BLaER1 treated with 17β-estradiol and CSF1 and Interleukin-3, amounts not matched to agents 10 nM and 100 nM (cell line): Measurements from ENCODE around the gene E2F3.
A peak's percentile ranks its signal among the peaks of the same experiment; 100 is the strongest.

Experiments
- H3K27ac ChIP-seq, 11 experiments: shearing (Covaris generic); formaldehyde crosslinking; 2 replicates each; pipeline ENCODE4 v1.8.1; 2022
- H3K27me3 ChIP-seq, 11 experiments: shearing (Covaris generic); formaldehyde crosslinking; 2 replicates each; pipeline ENCODE4 v1.8.1; 2022
- H3K36me3 ChIP-seq, 11 experiments: shearing (Covaris generic); formaldehyde crosslinking; 2 replicates each; pipeline ENCODE4 v1.8.1; 2022
- H3K4me1 ChIP-seq, 10 experiments: shearing (Covaris generic); formaldehyde crosslinking; 2 replicates each; pipeline ENCODE4 v1.8.1; 2022
- H3K4me2 ChIP-seq, 11 experiments: shearing (Covaris generic); formaldehyde crosslinking; 2 replicates each; pipeline ENCODE4 v1.8.1; 2022
- H3K4me3 ChIP-seq, 10 experiments: shearing (Covaris generic); formaldehyde crosslinking; 2 replicates each; pipeline ENCODE4 v1.8.1; 2022
- H3K9ac ChIP-seq, 11 experiments: shearing (Covaris generic); formaldehyde crosslinking; 2 replicates each; pipeline ENCODE4 v1.8.1; 2022
- H3K9me3 ChIP-seq, 11 experiments: shearing (Covaris generic); formaldehyde crosslinking; replicated peaks in 1 of 11; 2 replicates each; pipeline ENCODE4 v1.8.1; 2022
- H4K20me1 ChIP-seq, 11 experiments: shearing (Covaris generic); formaldehyde crosslinking; 2 replicates each; pipeline ENCODE4 v1.8.1; 2022
- Cebpa-rat ChIP-seq, 11 experiments: shearing (Covaris generic); IDR thresholded peaks; 2 replicates each; pipeline ENCODE4 v1.8.1; 2022

E2F3 gene

GRCh38 chr6:20393297-20393696 lies 8.4 kb upstream of the E2F3 start:
- Histone ChIP-seq H3K9me3 (no peaks in the 10 kb centered on the region), H3K9ac (no peak overlapping the region), H3K4me1 (no peaks in the 10 kb centered on the region), H3K4me3 (no peak overlapping the region), H3K36me3 (no peaks in the 10 kb centered on the region), H4K20me1 (no peaks in the 10 kb centered on the region), H3K27me3 (no peaks in the 10 kb centered on the region), H3K27ac (no peak overlapping the region), H3K4me2 (no peak overlapping the region)
- TF ChIP-seq Cebpa-rat (IDR thresholded peaks at IDR 0.05) = no peak

GRCh38 chr6:20399518-20399917 lies 2.2 kb upstream of the E2F3 start:
- Histone ChIP-seq H3K27me3 (no peaks in the 10 kb centered on the region), H3K9me3 (no peaks in the 10 kb centered on the region), H4K20me1 (peaks cover 0 to 4% (median 0%) of the 10 kb centered on the region in 11 experiments; a peak in 7 of 22 replicates), H3K36me3 (no peaks in the 10 kb centered on the region), H3K4me2 (0 out of 22 replicates have a peak overlapping the region, but pooled peaks of 1 of the 11 experiments have one; percentile 93), H3K27ac (no peak overlapping the region), H3K9ac (no peak overlapping the region), H3K4me1 (peaks cover 6 to 14% (median 10%) of the 10 kb centered on the region in 10 experiments; a peak in 16 of 20 replicates), H3K4me3 (no peak overlapping the region)
- no peak for TF ChIP-seq Cebpa-rat (IDR thresholded peaks at IDR 0.05)

GRCh38 chr6:20400456-20401204 lies 1.0 kb upstream of the E2F3 start:
- H3K27me3 ChIP-seq = no peaks in the 10 kb centered on the region
- H3K36me3 ChIP-seq = peaks cover under 1 to 8% (median 5%) of the 10 kb centered on the region in 11 experiments; a peak in 17 of 22 replicates
- H3K4me2 ChIP-seq = peak overlapping the region; percentile 64 to 98 (median 89)
- peak overlapping the region; percentile 67 to 85 (median 77) for H3K9ac ChIP-seq
- H3K27ac ChIP-seq = peak overlapping the region; percentile 27 to 88 (median 69)
- peaks cover 10 to 16% (median 11%) of the 10 kb centered on the region in 11 experiments; a peak in 19 of 22 replicates for H4K20me1 ChIP-seq
- H3K4me3 ChIP-seq = peak overlapping the region; percentile 65 to 90 (median 74)
- peaks cover 12 to 24% (median 17%) of the 10 kb centered on the region in 10 experiments for H3K4me1 ChIP-seq
- H3K9me3 ChIP-seq = no peaks in the 10 kb centered on the region
- TF ChIP-seq Cebpa-rat (IDR thresholded peaks at IDR 0.05) = no peak

GRCh38 chr6:20402092-20402341 lies 338 bp downstream of the E2F3 start:
- Histone ChIP-seq H3K9me3 (no peaks in the 10 kb centered on the region), H3K27me3 (no peaks in the 10 kb centered on the region), H3K9ac (peak overlapping the region; percentile 93 to 100 (median 99)), H3K4me2 (peak overlapping the region; percentile 41 to 91 (median 72)), H3K4me1 (peaks cover 26 to 38% (median 31%) of the 10 kb centered on the region in 10 experiments), H3K4me3 (peak overlapping the region; percentile 74 to 97 (median 84)), H4K20me1 (peaks cover 23 to 29% (median 25%) of the 10 kb centered on the region in 11 experiments; a peak in 20 of 22 replicates), H3K36me3 (peaks cover 5 to 22% (median 18%) of the 10 kb centered on the region in 11 experiments; a peak in 21 of 22 replicates), H3K27ac (peak overlapping the region; percentile 90 to 100 (median 99))
- TF ChIP-seq Cebpa-rat (IDR thresholded peaks at IDR 0.05) = no peak

GRCh38 chr6:20402342-20403069 lies 827 bp downstream of the E2F3 start:
- H3K9me3 ChIP-seq = no peaks in the 10 kb centered on the region
- H3K4me1 ChIP-seq = peaks cover 30 to 43% (median 36%) of the 10 kb centered on the region in 10 experiments
- H4K20me1 ChIP-seq = peaks cover 28 to 34% (median 30%) of the 10 kb centered on the region in 11 experiments; a peak in 21 of 22 replicates
- peak overlapping the region; percentile 90 to 100 (median 99) for H3K27ac ChIP-seq
- H3K4me2 ChIP-seq = peak overlapping the region; percentile 41 to 91 (median 72)
- H3K9ac ChIP-seq = peak overlapping the region; percentile 93 to 100 (median 99)
- H3K36me3 ChIP-seq = peaks cover 5 to 27% (median 23%) of the 10 kb centered on the region in 11 experiments; a peak in 21 of 22 replicates
- no peak for TF ChIP-seq Cebpa-rat (IDR thresholded peaks at IDR 0.05)
- no peaks in the 10 kb centered on the region for H3K27me3 ChIP-seq
- peak overlapping the region; percentile 74 to 97 (median 84) for H3K4me3 ChIP-seq

- Histone ChIP-seq H3K9me3 (no peaks in the 10 kb centered on the region), H3K4me3 (peak overlapping the region; percentile 74 to 97 (median 84)), H3K4me2 (peak overlapping the region in 8 of 11 experiments; percentile 41 to 91 (median 70); a peak in 11 of 22 replicates), H4K20me1 (peaks cover 35 to 41% (median 37%) of the 10 kb centered on the region in 11 experiments; a peak in 21 of 22 replicates), H3K36me3 (peaks cover 5 to 34% (median 30%) of the 10 kb centered on the region in 11 experiments; a peak in 21 of 22 replicates), H3K27ac (peak overlapping the region; percentile 93 to 100 (median 99)), H3K9ac (peak overlapping the region; percentile 94 to 100 (median 99)), H3K27me3 (no peaks in the 10 kb centered on the region), H3K4me1 (peaks cover 38 to 50% (median 43%) of the 10 kb centered on the region in 10 experiments)
- TF ChIP-seq Cebpa-rat (IDR thresholded peaks at IDR 0.05) = no peak
Measured at GRCh38 chr6:20403070-20403765, 1.5 kb downstream of the E2F3 start.

- Histone ChIP-seq H3K4me2 (peak overlapping the region; percentile 75 to 91 (median 87)), H3K9me3 (no peaks in the 10 kb centered on the region), H3K27me3 (no peaks in the 10 kb centered on the region), H3K27ac (peak overlapping the region; percentile 93 to 100 (median 99)), H3K36me3 (peaks cover 5 to 42% (median 37%) of the 10 kb centered on the region in 11 experiments; a peak in 21 of 22 replicates), H3K4me3 (peak overlapping the region; percentile 64 to 97 (median 82)), H3K4me1 (peaks cover 45 to 58% (median 51%) of the 10 kb centered on the region in 10 experiments), H4K20me1 (peaks cover 43 to 49% (median 45%) of the 10 kb centered on the region in 11 experiments), H3K9ac (peak overlapping the region; percentile 94 to 100 (median 99))
- TF ChIP-seq Cebpa-rat (IDR thresholded peaks at IDR 0.05) = no peak
Measured at GRCh38 chr6:20403766-20404640, 2.3 kb downstream of the E2F3 start.

GRCh38 chr6:20404641-20405032 lies 3.0 kb downstream of the E2F3 start:
- Histone ChIP-seq H3K27me3 (no peaks in the 10 kb centered on the region), H4K20me1 (peaks cover 49 to 56% (median 51%) of the 10 kb centered on the region in 11 experiments), H3K9me3 (no peaks in the 10 kb centered on the region), H3K4me2 (peak overlapping the region; percentile 75 to 91 (median 87)), H3K4me3 (peak overlapping the region; percentile 64 to 97 (median 82)), H3K4me1 (peaks cover 52 to 64% (median 57%) of the 10 kb centered on the region in 10 experiments), H3K36me3 (peaks cover 5 to 43% (median 37%) of the 10 kb centered on the region in 11 experiments; a peak in 21 of 22 replicates), H3K27ac (peak overlapping the region; percentile 93 to 100 (median 99)), H3K9ac (peak overlapping the region; percentile 94 to 100 (median 99))
- TF ChIP-seq Cebpa-rat (IDR thresholded peaks at IDR 0.05) = no peak
